Fibroblast of lung (primary cell): Measurements from ENCODE around the gene ARHGAP10.

Source experiments
- CTCF ChIP-seq, 2 donors: IDR thresholded peaks in 1 of 2; conservative IDR thresholded peaks in 1 of 2; 1 replicate in 1 of 2; 2 replicates in 1 of 2; pipeline ENCODE4 v1.5.1; 2011 to 2012; ENCODE audit warnings: low read length in 2 of 2, control low read depth in 1 of 2, inconsistent platforms in 1 of 2, low read depth in 1 of 2, mild to moderate bottlenecking in 1 of 2
- EZH2 ChIP-seq: IDR thresholded peaks from 2 replicates; pipeline ENCODE4 v1.5.1; 2012; ENCODE audit warnings: low read length, control low read depth, mild to moderate bottlenecking; ENCODE audit errors: missing control alignments

- TF ChIP-seq CTCF (conservative IDR thresholded peaks at IDR 0.05 in 1 of 2, IDR thresholded peaks at IDR 0.05 in 1 of 2; ENCODE audit: low read depth in 1 of 2, low read length in 2 of 2): no peak
- no peak for TF ChIP-seq EZH2
Observed at GRCh38 chr4:147737623-147738022, 5.7 kb downstream of the ARHGAP10 start.
